GM10248 (cell line): Measurements from ENCODE around the gene NPTX1.

Source experiments
- CTCF ChIA-PET: fragments of 300-600 bp; sonication (Branson Sonifier 250); formaldehyde crosslinking; extraction: SDS; loops from one replicate; lab custom pipeline; 2021; ENCODE audit warnings: antibody characterized with exemption; lab: Yijun Ruan, JAX
- POLR2A ChIA-PET: fragments of 350-650 bp; sonication (Branson Sonifier 250); formaldehyde crosslinking; extraction: SDS; loops from one replicate; lab custom pipeline; 2020; ENCODE audit warnings: antibody characterized with exemption; lab: Yijun Ruan, JAX
- DNase-seq: peaks from one replicate; pipeline ENCODE4 v3.0.0; 2012; ENCODE audit errors: extremely low spot score
- CTCF ChIP-seq: IDR thresholded peaks from 2 replicates; pipeline ENCODE4 v1.5.1; 2012; ENCODE audit warnings: mild to moderate bottlenecking, low read depth; ENCODE audit errors: extremely low read depth, missing control alignments, control extremely low read depth

NPTX1 gene

GRCh38 chr17:80438806-80439205, 37.6 kb downstream of the NPTX1 start:
- TF ChIP-seq CTCF = no peak
- POLR2A ChIA-PET = no interaction called here
- DNase-seq = no peak
- CTCF ChIA-PET = interaction anchor here (3.6 kb wide), 1 partner anchor 12 kb away, joined by 14 read pairs; no protein-coding TSS in a partner anchor

- no peak for DNase-seq
- no peak for TF ChIP-seq CTCF
- CTCF ChIA-PET = interaction anchor here (1.0 to 3.6 kb wide), 3 partner anchors 9 to 15 kb away, joined by 3 to 14 read pairs (median 3); no protein-coding TSS in a partner anchor
- POLR2A ChIA-PET = no interaction called here
These were observed 38.9 kb downstream of the NPTX1 start for GRCh38 chr17:80437532-80437931.

GRCh38 chr17:80433916-80434666, 42.3 kb downstream of the NPTX1 start:
- no peak for DNase-seq
- no peak for TF ChIP-seq CTCF
- ChIA-PET CTCF (interaction anchor here (1.3 to 1.6 kb wide), 2 partner anchors 10 to 142 kb away, joined by 3 read pairs; no protein-coding TSS in a partner anchor), POLR2A (no interaction called here)

GRCh38 chr17:80432961-80433550, 43.4 kb downstream of the NPTX1 start:
- no peak for TF ChIP-seq CTCF
- ChIA-PET CTCF (interaction anchor here (1.3 to 1.6 kb wide), 2 partner anchors 9 to 143 kb away, joined by 3 read pairs; no protein-coding TSS in a partner anchor), POLR2A (no interaction called here)
- DNase-seq = no peak

GRCh38 chr17:80432350-80432955, 44.0 kb downstream of the NPTX1 start:
- DNase-seq = no peak
- ChIA-PET POLR2A (no interaction called here), CTCF (interaction anchor here (1.3 kb wide), 1 partner anchor 143 kb away, joined by 3 read pairs; no protein-coding TSS in a partner anchor)
- no peak for TF ChIP-seq CTCF
